HG03378 (cell line): ENCODE results near the gene OOSP4B.
"Not testable (repeated sequence)": the region's sequence is repeated elsewhere in the genome, so short reads cannot be mapped to it uniquely, and the experiment has no call there.

Experiments
- ATAC-seq: cut with Tn5 transposase; IDR thresholded peaks from one replicate; pipeline ENCODE4 v1.9.1; 2021; ENCODE audit warnings: mild to moderate bottlenecking, moderate library complexity; ENCODE audit not compliant: unreplicated experiment

Gene OOSP4B

DNA sequence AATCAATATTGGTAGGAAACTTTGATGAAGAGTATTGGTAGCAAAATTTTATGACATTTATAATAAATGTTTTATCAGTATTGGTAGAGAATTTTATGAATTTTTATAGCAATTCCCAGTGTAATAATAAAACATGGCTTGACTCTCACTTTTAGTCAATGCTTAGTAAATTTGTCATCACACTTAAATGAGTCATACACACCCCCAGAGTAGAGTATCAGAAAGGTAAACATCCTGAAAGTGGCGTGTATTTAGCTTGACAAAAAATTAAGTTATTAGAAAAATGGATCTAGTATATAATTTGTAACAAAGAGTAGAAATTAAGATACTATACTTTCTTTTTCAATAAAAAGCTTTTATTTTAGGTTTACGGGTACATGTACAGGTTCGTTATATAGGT is 42.1 kb downstream of the OOSP4B start:
- no peak for ATAC-seq

DNA sequence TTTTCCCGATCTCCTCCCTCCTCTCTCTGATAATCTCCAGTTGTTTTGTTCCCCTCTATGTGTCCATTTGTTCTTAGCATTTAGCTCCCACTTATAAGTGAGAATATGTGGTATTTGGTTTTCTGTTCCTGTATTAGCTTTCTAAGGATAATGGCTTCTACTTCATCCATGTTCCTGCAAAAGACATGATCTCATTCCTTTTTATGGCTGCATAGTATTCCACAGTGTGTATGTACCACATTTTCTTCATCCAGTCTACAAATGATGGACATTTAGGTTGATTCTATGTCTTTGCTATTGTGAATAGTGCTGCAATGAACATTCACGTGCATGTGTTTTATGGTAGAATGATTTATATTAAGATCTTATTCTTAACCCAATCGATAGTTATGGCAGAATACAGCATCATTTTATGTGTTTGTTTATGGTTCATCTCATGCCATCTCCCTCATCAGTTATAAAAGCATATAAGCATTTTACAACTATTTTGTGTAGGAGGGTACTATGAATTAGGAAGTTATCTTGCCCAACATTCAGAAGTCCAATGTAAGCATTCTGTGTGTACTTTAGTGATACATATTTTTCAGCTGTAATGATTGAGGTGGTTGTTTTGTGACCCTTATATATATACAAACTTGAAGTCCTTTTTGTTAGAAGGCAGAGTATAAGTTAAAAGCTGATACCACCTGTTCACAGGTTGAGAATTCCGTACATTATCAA is 42.7 kb downstream of the OOSP4B start:
- no peak for ATAC-seq

DNA sequence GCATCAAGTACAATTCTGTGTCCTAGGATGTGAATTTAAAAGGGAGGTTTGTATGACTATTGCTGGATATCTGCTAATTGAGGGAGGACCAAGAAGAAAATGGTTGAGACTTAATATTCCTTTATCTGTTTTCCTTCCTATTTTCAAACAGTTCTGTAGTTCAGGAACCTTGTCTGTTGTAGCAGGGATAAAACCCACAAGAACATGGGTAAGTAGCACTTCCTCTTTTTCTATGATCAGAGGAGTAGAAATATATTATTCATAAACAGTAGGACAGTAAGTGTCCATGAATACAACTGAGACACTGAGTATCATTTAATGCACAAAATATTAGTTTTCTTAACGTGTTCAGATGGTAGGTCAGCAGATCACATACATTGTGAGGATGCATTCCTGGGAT is 47.1 kb downstream of the OOSP4B start:
- ATAC-seq: no peak

DNA sequence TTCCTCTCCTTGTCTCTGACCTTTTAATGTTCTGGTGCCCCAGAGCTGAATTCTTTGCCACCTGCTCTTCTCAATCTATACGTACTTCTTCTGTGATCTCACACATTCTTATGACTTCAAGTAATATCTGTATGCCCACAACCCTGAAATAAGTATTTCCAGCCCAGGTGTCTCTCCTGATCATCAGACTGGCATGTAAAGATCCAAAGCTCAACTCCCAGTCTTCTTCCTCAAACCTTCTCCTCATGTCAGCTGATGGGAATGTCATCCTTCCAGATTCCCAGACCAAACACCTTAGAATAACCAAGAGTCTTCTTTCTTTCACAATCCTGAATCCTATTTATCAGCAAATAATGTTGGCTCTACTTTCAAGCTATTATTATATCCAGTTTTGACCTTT is 48.8 kb downstream of the OOSP4B start:
- no peak for ATAC-seq

DNA sequence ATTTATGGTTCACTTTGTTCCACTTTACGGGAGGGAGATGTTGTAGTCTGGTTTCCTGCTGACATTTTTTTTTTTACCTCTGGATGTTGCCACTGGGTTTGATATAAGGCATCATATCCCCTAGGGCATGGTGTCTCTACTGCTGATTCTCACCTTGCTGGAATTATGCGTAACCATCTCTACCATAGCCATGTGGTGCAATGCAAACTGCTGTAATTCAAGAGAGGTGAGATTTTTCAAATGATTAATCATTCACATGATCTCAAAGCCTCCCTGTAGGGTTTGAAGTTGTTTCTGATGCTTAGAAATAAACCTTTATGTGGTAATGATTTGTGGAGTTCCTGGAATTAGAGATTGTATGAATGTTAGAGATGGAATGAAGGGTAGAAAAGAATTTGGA is 52.5 kb downstream of the OOSP4B start:
- no peak for ATAC-seq

DNA sequence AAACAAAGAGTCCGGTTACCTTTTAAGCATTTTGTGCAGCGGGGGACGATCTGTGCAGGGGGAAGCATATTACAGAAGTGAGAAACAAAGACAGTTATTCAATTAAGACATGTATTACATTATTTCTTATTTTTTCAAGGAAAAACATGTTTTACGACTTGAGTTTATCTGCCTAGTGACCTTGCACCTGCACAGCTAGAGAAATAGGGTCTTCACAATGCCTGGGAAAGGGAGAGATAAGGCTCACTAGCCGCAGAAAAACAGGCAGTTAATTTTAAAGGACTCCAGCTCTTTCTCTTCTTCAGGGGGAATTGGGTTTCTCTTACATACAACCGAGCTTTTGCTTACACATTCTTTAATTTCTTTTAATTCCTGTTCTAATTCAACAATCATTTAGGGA is 54.7 kb downstream of the OOSP4B start:
- ATAC-seq: not testable (repeated sequence)

DNA sequence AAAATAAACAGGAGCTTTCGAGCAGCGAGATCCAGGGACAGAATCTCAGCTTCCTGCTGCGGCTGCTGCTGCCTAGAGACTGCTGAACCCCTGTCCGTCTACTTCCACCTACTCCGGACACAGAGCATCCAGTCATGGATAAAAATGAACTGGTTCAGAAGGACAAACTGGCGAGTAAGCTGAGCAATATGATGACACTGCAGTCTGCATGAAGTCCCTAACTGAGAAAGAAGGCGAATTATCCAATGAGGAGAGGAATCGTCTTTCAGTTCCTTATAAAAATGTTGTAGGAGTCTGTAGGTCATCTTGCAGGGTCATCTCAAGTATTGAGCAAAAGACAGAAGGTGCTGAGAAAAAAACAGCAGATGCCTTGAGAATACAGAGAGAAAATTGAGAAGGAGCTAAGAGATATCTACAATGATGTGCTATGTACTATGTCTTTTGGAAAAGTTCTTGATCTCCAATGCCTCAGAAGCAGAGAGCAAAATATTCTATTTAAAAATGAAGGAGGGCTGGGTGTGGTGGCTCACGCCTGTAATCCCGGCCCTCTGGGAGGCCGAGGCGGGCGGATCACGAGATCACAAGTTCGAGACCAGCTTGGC is 60.3 kb downstream of the OOSP4B start:
- ATAC-seq: no peak

DNA sequence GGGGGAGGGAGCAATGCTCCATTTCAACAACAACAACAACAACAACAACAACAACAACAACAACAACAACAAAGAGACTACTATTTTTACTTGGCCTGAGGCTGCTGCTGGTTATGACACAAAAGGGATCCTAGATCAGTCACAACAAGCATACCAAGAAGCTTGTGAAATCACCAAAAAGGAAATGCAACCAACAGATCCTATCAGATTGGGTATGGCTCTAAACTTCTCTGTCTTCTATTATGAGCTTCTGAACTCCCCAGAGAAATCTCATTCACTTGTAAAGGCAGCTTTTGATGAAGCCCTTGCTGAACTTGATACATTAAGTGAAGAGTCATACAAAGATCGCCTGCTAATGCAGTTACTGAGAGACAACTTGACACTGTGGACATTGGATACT is 61.0 kb downstream of the OOSP4B start:
- no peak for ATAC-seq

DNA sequence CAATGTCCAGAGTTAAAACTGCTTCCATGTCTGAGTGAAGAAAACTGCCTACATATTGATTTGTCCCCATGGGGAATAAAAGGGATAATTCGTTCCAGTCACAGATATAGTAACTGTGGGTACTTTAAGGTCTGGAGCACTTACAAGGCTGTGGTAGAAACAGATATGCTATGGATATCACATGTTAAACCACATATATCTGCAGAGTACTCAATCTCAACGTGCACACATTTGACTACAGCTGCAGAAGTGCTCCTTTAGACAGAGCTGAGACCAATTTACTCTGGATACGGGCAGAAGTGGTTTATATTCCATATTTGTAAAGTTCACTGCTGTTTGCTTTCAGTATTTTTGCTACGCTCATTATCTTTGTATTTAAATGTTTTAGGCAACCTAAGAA is 61.8 kb downstream of the OOSP4B start:
- ATAC-seq: no peak

DNA sequence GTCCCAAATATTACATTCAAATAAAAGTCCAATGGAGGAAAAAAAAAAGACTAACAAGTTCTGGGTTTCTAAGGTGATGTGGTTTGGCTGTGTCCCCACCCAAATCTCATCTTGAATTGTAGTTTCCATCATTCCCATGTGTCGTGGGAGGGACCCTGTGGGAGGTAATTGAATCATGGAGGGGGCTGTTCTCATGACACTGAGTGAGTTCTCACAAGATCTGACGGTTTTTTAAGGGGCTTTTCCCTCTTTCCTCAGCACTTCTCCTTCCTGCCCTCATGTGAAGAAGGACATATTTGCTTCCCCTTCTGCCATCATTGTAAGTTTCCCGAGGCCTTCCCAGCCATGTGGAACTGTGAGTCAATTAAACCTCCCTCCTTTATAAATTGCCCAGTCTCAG is 63.6 kb downstream of the OOSP4B start:
- no peak for ATAC-seq
